NK-92 treated with Interleukin-12 subunit alpha and Interleukin-12 subunit beta, amount 100 ng/mL, for 24 hours (cell line): Measurements from ENCODE around the gene DBI.
"Not testable (repeated sequence)": the region's sequence is repeated elsewhere in the genome, so short reads cannot be mapped to it uniquely, and the experiment has no call there.

Source experiments
- DNase-seq: peaks from one replicate; lab custom pipeline; 2025; lab: John Stamatoyannopoulos, UW

Gene DBI

DNA sequence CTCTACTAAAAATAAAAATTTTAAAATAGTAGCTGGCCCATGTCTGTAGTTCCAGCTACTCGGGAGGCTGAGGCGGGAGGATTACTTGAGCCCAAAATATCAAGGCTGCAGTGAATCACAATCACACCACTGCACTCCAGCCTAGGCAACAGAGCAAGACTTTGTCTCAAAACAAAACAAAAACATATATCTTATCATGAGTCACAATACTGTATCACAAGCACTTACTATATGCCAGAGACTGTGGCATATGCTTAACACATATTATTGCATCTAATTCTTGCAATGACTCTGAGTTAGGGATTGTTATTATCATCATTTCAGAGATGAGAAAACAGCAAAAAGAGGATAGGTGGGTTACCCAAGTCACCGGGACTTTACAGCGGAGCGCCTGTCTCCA lies 35.3 kb downstream of the DBI start:
- no peak for DNase-seq

DNA sequence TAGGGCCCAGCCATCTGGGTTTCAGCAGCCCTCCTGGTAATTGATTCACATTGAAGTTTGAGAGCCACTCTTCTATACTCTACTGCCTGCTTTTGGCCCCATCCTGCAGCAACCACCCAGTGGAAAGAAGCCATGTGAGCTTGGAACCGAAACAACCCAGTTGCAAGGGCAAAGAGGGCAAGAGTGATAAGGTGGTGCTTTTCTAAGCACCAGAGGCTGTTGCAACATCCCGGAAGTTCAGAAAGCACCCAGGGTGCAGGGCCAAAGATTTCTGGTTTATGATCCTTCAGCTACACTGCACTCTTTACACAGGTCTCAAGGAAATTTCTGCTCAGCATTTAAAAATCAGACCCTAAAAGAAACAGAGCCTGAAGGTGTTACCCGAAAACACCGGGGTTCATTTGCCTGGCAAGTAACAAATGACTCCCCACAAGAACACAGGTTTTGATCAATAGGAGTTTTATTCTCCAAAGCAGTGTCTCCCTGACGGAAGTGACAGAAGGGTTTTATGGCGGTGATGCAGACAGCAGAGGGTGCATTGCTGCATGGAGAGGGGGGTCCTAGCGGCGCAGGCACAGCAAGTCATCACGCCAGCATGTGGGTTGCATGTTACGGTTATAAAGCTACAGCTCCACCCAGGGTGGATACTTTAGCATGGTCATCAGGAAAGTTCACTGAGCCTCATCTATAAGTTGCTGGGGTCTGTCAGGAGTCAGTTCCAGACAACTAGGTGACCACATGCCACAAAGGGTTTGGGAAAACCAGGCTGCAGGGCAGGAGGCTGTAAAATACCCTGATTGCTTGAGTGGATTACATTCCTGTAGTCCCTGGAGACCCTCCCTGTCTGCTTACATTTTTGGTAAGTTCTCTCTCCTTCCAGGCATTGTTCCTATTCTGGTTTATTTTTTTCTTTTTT lies 36.1 kb downstream of the DBI start:
- DNase-seq, result peak; percentile 31

DNA sequence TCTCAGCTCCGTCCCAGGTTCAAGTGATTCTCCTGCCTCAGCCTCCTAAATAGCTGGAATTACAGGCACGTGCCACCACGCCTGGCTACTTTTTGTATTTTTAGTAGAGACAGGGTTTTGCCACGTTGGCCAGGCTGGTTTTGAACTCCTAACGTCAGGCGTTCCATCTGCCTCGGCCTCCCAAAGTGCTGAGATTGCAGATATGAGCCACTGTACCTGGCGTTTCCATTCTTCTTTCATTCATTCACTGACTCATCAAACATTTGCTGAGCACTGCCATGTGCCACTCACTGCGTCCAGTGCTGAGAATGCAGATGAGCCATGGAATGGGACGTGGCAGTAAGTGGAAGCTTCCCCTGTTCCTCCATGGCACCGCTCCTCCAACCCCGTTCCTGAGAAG lies 36.8 kb downstream of the DBI start:
- DNase-seq, result not testable (repeated sequence)

DNA sequence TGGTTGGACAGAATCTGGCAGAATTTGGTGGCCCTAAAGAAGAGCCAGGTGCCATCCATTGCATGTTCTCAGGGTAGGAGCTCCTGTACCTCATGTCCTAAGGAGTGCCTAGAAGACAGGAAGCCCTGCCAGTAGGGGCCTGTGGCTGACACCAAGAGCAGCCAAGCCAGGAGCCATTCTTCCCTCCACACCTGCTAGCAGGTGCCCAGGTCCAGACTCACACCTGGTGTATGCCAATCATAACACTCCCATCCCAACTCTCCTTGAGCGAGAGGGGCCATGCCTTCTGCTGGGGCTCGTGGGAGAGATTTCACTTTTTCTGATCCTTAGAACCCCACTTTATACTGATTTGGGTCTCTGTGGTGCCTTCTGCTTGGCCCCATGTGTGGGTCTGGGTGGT lies 38.4 kb downstream of the DBI start:
- no peak for DNase-seq

DNA sequence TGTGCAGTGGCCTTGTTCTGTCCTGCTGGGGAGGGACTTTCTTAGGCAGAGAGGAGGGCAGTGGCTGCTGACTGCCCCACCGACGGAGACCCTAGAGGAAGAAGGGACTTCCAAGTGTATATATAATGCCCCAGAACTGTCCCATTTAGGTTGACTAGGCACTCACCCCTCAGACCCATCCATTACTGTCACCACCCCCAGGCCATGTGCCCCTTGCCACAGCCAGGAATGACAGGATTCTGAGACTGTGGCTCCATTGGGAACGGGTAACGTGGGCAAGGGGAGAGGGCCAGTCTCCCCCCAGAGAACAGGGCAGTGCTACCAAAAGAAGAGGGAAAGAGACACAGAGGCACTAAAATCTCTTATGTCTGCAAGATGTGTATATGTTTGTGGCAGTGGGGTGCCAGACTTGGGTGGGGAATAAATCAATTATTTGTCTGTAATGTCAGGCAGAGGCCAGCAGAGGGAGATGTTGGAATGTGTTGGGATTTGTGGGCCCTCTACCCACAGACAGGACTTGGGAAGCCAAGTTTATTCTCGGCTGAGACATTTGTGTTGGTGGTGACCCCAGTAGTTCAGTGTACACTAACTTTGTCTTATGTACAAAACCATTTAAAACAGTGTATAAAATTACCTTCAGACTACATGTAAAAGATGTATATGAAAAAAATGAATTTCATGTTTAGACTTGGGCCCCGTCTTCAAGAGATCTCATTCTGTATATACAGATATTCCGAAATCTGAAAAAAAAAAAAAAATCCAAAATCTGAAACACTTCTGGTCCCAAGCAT lies 40.8 kb downstream of the DBI start:
- DNase-seq, result peak; percentile 6

DNA sequence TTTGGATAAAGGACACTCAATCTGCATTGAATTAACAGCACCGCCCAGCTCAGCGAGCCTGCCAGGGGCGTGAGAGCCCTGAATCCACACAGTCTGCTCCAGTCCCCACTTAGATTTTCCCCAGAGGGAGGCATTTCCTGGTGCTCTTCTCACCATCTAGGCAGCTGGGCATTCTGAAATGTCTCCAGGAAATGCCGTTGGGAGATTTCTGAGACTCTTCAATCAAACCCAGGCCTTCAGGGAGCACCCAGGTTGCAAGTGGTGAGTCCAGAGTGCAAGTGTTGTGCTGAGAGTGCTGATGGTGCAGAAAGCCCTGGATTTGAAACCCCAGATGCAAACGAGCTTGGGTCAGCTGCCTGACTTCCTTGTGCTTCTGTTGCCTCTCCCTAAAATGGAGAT lies 41.4 kb downstream of the DBI start:
- DNase-seq, result no peak

DNA sequence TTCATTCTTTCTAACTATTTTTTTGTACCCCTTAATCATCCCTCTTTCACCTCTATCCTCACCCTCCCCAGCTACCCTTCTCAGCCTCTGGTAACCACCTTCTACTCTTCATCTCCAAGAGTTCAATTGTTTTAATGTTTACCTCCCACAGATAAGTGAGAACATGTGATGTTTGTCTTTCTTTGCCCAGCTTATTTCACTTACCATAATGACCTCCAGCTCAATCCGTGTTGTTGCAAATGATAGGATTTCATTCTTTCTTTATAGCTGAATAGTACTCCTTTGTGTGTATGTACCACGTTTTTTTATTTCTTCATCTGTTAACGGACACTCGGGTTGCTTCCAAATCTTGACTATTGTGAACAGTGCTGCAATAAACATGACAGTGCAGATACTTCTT lies 42.7 kb downstream of the DBI start:
- DNase-seq, result no peak

DNA sequence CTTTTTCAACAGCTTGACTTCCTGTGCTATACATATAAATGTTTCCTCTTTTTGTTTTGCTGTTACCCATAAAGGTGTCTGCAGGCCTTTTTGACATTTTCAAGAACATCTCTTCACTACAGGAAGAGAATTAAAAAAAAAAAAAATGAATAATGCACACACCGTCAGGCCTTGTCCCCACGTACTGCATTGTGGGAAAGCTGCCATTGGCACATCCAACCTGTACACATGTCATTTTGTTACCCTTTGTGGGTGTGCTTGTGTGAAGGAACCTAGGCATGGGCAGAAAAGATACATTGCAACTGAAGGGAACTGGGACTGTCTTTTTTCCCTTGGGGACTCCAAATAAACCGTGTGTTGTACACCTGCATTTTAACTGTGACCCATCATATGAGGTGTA lies 48.1 kb downstream of the DBI start:
- DNase-seq, result no peak

DNA sequence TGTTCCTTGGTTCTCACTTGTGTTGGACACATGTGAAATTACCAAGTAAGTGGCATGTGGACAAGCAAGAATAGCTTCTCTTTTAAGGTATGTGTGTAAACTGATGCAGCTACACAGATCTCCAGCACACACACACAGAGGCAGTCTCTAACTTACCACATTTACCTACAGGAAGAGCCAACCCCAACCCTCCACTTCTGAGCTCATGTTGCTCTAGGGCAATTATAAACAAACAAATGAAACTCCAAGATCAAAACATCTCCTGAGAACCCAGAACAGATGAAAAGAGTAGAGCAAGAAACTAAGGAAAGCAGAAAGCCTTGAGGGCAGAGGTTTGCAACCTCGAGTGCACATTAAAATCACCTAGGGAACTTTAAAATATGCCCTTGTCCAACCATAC lies 48.9 kb downstream of the DBI start:
- no peak for DNase-seq

DNA sequence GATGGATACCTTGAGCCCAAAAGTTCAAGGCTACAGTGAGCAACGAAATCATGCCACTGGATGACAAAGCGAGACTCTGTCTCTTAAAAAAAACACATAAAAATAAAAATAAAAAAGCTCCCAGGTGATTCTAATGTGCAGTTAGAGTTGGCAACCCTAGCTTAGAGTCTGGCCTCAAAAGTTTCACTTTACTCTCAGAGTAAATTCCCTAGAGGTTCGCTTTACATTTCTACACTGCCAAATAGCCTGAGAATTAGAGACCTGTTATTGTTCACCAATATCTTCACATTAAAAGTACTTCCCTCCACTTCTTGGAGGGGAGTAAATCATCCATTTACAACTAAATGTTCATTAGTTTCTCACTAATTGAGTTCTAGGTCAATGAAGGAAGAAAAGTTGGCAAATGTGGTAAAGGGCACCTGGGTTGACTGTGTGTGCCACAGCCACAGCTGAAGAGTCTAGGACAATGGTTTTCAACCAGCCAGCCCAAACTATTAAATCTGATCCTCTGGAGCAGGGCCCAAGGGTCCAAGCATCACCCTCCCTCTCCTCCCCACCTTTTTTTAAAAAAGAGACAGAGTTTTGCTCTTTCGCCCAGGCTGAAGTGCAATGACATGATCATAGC lies 49.6 kb downstream of the DBI start:
- no peak for DNase-seq

DNA sequence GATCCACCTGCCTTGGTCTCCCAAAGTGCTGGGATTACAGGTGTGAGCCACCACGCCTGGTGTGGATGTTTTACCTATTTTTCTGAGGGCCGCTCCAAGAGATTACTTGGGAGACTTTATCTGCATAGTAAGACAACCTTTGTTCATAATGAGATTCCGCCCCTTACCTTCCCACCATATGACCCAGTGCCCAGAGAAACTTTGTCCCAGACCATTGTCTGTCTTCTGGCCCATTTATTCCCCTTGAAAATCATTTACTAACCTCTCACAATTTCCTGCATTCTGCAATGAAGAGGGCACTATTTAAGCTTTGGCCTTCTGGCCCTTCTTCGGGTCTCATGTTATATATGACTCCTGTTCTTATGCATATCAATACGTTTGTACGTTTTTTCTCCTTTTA lies 51.1 kb downstream of the DBI start:
- no peak for DNase-seq

DNA sequence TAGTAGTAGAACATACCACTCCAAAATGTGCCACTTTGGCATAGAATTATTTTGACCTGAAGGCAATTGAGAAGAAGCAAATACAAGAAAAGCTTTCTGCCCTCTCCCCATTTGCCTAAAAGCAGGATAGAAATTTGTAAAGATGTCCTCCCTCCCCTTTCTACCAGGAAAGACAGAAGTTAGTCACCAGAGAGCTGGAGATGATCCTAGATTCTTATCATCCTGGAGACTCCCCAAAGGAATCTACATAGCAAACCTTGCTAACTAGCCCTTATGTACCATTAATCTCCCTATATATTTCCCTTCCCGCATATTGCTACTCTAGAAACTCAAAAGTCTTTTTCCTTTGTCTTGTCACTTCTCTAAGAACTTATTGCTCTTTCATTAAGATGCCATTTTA lies 52.3 kb downstream of the DBI start:
- DNase-seq, result no peak

DNA sequence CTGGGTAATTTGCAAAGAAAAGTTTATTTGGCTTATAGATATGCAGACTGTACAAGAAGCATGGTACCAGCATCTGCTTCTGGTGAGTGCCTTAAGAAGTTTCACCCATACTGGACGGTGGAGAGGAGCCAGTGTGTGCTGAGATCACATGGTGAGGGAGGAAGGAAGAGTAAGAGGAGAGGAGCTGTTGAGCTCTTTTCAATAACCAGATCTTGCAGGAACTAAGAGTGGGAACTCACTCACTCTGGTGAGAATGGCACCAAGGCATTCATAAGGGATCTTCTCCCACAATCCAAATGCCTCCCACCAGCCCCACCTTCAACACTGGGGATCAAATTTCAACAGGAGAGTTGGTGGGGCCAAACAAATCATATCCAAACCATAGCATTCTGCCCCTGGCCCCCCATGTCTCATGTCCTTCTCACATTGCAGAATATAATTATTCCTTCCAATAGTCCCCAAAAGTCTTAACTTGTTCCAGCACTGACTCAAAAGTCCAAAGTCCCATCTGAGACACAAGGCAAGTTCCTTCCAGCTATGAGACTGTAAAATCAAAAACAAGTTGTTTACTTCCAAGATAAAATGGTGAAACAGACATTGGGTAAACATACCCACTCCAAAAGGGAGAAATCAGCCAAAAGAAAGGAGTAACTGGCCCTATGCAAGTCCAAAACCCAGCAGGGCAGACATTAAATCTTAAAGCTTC lies 53.2 kb downstream of the DBI start:
- no peak for DNase-seq

DNA sequence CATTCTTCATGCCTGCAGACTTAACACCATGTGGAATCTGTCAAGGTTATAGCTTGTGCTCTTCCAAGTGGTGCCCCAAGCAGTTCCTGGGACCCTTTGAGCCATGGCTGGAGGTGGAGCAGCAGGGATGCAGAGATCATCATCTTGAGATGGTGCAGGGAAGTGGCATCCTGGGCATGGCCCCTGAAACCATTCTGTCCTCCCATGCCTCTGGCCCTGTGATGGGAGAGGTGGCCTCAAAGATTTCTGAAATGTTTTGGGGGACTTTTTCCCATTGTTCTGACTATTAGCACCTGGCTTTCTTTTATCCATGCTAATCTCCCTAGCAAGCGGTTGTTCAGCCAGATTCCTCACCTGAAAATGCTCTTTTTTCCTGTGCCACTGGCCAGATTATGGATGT lies 54.5 kb downstream of the DBI start:
- no peak for DNase-seq

DNA sequence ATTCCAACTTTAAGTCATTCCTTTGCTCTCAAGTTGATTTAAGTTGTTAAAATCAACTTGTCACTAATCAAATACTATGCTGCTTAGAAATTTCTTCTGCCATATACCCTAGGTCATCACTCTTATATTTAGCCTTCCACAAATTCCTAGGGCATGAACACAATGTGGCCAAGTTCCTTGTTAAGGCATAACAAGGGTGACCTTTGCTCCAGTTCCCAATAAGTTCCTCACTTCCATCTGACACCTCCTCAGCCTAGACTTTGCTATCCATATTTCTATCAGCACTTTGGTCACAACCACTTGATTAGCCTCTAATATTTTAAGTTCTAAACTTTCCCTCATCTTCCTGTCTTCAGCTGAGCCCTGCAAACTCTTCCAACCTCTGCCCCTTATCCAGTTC lies 55.0 kb downstream of the DBI start:
- no peak for DNase-seq
